DND-41 (cell line): ENCODE results near the gene C4orf46.

ENCODE experiments used
- CTCF ChIP-seq: IDR thresholded peaks from 2 replicates; pipeline ENCODE4 v1.5.1; 2012; ENCODE audit warnings: borderline replicate concordance, low read length, moderate library complexity, mild to moderate bottlenecking; ENCODE audit not compliant: poor library complexity, severe bottlenecking; ENCODE audit errors: extremely low read depth
- EZH2 ChIP-seq: IDR thresholded peaks from 3 replicates; pipeline ENCODE4 v1.6.1; 2012; ENCODE audit warnings: borderline replicate concordance, low read depth, mild to moderate bottlenecking, moderate library complexity, low read length, inconsistent platforms; ENCODE audit not compliant: severe bottlenecking

GRCh38 chr4:158682066-158682465 lies 10.4 kb upstream of the C4orf46 start:
- no peak for TF ChIP-seq EZH2
- TF ChIP-seq CTCF: no peak
